Rectal smooth muscle tissue (tissue), 1 donor: ENCODE results near the gene MOBP.
"Not testable (repeated sequence)": the region's sequence is repeated elsewhere in the genome, so short reads cannot be mapped to it uniquely, and the experiment has no call there.

ENCODE experiments used
- H3K27ac ChIP-seq: one replicate; pipeline ENCODE4 v1.7.0; 2013; ENCODE audit warnings: low read depth, low read length, inconsistent platforms
- H3K27me3 ChIP-seq: one replicate; pipeline ENCODE4 v1.7.0; 2013; ENCODE audit warnings: low read length; ENCODE audit not compliant: control insufficient read depth, insufficient read depth
- H3K36me3 ChIP-seq: one replicate; pipeline ENCODE4 v1.7.0; 2013; ENCODE audit warnings: low read length; ENCODE audit not compliant: control insufficient read depth, insufficient read depth
- H3K4me1 ChIP-seq: one replicate; pipeline ENCODE4 v1.7.0; 2013; ENCODE audit warnings: low read length; ENCODE audit not compliant: control insufficient read depth, insufficient read depth
- H3K4me3 ChIP-seq: one replicate; pipeline ENCODE4 v1.7.0; 2013; ENCODE audit warnings: low read length
- H3K9ac ChIP-seq: one replicate; pipeline ENCODE4 v1.7.0; 2013; ENCODE audit warnings: low read length

MOBP gene

GRCh38 chr3:39456159-39456558 is 11.3 kb upstream of the MOBP start:
- Histone ChIP-seq H3K4me1 (no peaks in the 10 kb centered on the region), H3K9ac (no peak overlapping the region), H3K27ac (no peak overlapping the region), H3K27me3 (no peaks in the 10 kb centered on the region), H3K4me3 (no peak overlapping the region), H3K36me3 (no peaks in the 10 kb centered on the region)

DNA sequence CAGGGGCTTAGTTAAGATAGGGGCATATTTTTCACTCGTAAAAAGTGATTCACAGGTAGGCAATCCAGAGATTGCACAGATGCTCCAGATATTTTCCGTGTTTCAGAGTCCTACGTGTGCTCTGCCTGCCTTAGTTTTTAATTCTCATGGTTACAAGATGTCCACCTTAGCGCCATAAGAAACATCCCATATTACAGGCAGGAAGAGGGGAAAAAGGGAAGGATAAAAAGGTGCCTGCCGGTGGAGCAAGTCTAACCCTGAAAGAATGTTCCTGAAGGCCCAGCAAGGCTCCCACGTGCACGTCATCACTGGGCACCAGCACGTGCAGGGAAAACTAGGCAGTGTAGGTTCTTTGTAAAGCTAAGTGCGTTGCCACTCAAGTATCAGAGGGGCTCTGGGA is 10.1 kb upstream of the MOBP start:
- Histone ChIP-seq H3K4me3 (no peak overlapping the region), H3K36me3 (no peaks in the 10 kb centered on the region), H3K4me1 (no peaks in the 10 kb centered on the region), H3K27ac (no peak overlapping the region), H3K27me3 (no peaks in the 10 kb centered on the region), H3K9ac (no peak overlapping the region)

DNA sequence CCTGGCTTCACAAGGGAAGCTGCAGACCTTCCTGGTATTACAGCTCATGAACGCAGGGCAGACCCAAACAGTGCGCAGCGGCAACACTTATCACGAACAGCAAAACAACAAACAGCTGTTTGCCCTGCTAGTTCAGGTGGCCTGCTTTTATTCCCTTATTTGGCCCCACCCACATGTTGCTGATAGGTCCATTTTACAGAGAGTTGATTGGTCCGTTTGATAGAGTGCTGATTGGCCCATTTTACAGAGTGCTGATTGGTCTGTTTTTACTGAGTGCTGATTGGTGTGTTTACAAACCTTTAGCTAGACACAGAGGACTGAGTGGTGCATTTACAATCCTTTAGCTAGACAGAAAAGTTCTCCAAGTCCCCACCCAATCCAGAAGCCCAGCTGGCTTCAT is 8.9 kb upstream of the MOBP start:
- not testable (repeated sequence) for H3K27ac ChIP-seq, H3K4me1 ChIP-seq, H3K4me3 ChIP-seq

GRCh38 chr3:39460677-39461076 is 6.8 kb upstream of the MOBP start:
- Histone ChIP-seq H3K4me1 (no peaks in the 10 kb centered on the region), H3K9ac (no peak overlapping the region), H3K36me3 (no peaks in the 10 kb centered on the region), H3K4me3 (no peak overlapping the region), H3K27ac (no peak overlapping the region), H3K27me3 (no peaks in the 10 kb centered on the region)

More for the DNA sequence above, 8.9 kb upstream of the MOBP start:
- not testable (repeated sequence) for H3K36me3 ChIP-seq, H3K27me3 ChIP-seq, H3K9ac ChIP-seq

GRCh38 chr3:39463269-39463668 is 4.2 kb upstream of the MOBP start:
- no peaks in the 10 kb centered on the region for H3K36me3 ChIP-seq
- no peak overlapping the region for H3K9ac ChIP-seq
- H3K27me3 ChIP-seq = no peaks in the 10 kb centered on the region
- no peak overlapping the region for H3K27ac ChIP-seq
- no peaks in the 10 kb centered on the region for H3K4me1 ChIP-seq
- H3K4me3 ChIP-seq = no peak overlapping the region

GRCh38 chr3:39466988-39467387 is 492 bp upstream of the MOBP start:
- H3K36me3 ChIP-seq = no peaks in the 10 kb centered on the region
- H3K4me3 ChIP-seq = no peak overlapping the region
- no peak overlapping the region for H3K27ac ChIP-seq
- H3K9ac ChIP-seq = no peak overlapping the region
- no peaks in the 10 kb centered on the region for H3K4me1 ChIP-seq
- no peaks in the 10 kb centered on the region for H3K27me3 ChIP-seq

- Histone ChIP-seq H3K27me3 (no peaks in the 10 kb centered on the region), H3K36me3 (no peaks in the 10 kb centered on the region), H3K9ac (no peak overlapping the region), H3K4me1 (no peaks in the 10 kb centered on the region), H3K4me3 (no peak overlapping the region), H3K27ac (no peak overlapping the region)
These were observed 592 bp downstream of the MOBP start for GRCh38 chr3:39468108-39468436.

- Histone ChIP-seq H3K4me1 (no peaks in the 10 kb centered on the region), H3K4me3 (no peak overlapping the region), H3K27ac (no peak overlapping the region), H3K36me3 (no peaks in the 10 kb centered on the region), H3K9ac (no peak overlapping the region), H3K27me3 (no peaks in the 10 kb centered on the region)
These were observed 1.8 kb downstream of the MOBP start for GRCh38 chr3:39469258-39469657.

- Histone ChIP-seq H3K4me3 (no peak overlapping the region), H3K27me3 (no peaks in the 10 kb centered on the region), H3K36me3 (no peaks in the 10 kb centered on the region), H3K27ac (no peak overlapping the region), H3K4me1 (no peaks in the 10 kb centered on the region), H3K9ac (no peak overlapping the region)
These were observed 2.5 kb downstream of the MOBP start for GRCh38 chr3:39469945-39470344.

DNA sequence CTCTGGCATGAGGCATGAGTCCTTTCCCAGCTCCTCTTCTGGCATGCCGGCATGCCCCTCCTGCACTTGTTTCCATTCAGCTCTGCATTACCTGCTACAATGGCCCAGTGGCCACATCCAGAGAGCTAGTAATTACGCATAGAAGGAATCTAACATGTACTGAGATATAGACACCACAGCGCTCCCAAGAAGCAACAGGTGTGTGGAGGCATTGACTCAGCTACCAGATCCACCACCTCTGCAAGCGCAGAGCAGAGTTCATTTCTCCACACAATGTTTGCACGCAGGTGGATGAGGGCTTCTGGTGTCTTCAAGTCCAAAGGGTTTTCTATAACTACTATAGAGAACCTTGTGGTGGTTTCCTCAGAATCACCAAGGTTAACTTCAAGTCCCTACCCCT is 4.2 kb downstream of the MOBP start:
- no peaks in the 10 kb centered on the region for H3K36me3 ChIP-seq
- no peaks in the 10 kb centered on the region for H3K4me1 ChIP-seq
- H3K9ac ChIP-seq = no peak overlapping the region
- no peak overlapping the region for H3K27ac ChIP-seq
- no peaks in the 10 kb centered on the region for H3K27me3 ChIP-seq
- H3K4me3 ChIP-seq = no peak overlapping the region

- Histone ChIP-seq H3K9ac (no peak overlapping the region), H3K4me1 (no peaks in the 10 kb centered on the region), H3K27ac (no peak overlapping the region), H3K4me3 (no peak overlapping the region), H3K27me3 (no peaks in the 10 kb centered on the region), H3K36me3 (no peaks in the 10 kb centered on the region)
These were observed 6.1 kb downstream of the MOBP start for GRCh38 chr3:39473452-39474125.

DNA sequence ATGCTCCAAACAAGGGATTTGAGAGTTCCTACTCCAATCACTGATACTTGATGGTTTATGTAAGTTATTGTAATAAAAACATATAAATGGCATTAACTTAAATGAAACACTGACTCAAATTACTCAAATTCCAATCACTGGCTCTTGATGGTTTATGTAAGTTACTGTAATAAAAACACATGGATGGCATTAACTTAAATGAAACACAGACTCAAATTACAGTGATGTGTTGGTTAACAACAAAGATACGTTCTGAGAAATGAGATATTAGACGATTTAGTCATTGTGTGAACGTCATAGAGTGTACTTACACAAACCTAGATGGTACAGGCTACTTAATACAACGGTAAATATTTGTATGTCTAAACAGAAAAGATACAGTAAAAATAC is 6.6 kb downstream of the MOBP start:
- H3K4me3 ChIP-seq = no peak overlapping the region

GRCh38 chr3:39476783-39477182 is 9.3 kb downstream of the MOBP start:
- Histone ChIP-seq H3K36me3 (no peaks in the 10 kb centered on the region), H3K4me3 (no peak overlapping the region), H3K9ac (no peak overlapping the region), H3K4me1 (no peaks in the 10 kb centered on the region), H3K27ac (no peak overlapping the region), H3K27me3 (no peaks in the 10 kb centered on the region)

More for the DNA sequence above, 6.6 kb downstream of the MOBP start:
- no peaks in the 10 kb centered on the region for H3K36me3 ChIP-seq
- H3K27me3 ChIP-seq = no peaks in the 10 kb centered on the region
- no peak overlapping the region for H3K9ac ChIP-seq
- no peak overlapping the region for H3K27ac ChIP-seq
- H3K4me1 ChIP-seq = no peaks in the 10 kb centered on the region
